ENCODE results near the gene NOM1.

DNA sequence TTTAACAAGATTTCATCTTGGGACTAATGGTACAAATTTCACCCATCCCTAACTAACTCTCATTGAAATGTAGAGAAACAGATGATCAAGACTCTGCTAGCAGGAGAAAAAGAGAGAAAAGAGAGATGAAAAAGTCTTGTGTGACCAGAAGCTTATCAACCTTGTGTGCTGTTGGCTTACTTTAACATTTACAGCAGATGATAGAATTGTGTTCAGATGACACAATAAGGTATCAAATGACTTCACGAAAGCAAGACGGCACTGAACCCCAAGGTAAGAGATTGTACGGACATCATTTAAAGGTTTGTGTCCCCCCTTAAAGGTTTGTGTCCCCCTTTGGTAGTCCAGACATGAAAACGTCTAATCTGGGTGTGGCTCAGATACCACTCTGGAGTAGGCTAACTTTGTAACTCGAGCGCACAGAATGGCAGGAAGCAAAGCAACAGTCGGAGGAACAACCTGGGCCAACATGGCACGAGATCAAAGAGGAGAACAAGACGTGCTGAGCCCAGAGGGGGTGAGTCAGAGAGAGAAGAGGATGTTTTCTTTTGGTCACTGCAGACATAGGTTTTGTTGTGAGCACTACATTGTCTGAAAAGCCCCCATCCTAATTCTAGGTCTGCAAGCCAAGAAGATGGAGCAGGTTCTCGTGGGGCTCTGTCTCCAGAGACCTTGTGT lies 46.1 kb upstream of the NOM1 start:
- TF ChIP-seq, protein P1, sequence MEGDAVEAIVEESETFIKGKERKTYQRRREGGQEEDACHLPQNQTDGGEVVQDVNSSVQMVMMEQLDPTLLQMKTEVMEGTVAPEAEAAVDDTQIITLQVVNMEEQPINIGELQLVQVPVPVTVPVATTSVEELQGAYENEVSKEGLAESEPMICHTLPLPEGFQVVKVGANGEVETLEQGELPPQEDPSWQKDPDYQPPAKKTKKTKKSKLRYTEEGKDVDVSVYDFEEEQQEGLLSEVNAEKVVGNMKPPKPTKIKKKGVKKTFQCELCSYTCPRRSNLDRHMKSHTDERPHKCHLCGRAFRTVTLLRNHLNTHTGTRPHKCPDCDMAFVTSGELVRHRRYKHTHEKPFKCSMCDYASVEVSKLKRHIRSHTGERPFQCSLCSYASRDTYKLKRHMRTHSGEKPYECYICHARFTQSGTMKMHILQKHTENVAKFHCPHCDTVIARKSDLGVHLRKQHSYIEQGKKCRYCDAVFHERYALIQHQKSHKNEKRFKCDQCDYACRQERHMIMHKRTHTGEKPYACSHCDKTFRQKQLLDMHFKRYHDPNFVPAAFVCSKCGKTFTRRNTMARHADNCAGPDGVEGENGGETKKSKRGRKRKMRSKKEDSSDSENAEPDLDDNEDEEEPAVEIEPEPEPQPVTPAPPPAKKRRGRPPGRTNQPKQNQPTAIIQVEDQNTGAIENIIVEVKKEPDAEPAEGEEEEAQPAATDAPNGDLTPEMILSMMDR (IDR thresholded peaks at IDR 0.05) = no peak
- no peak for TF ChIP-seq EZH2 (IDR thresholded peaks at IDR 0.05; ENCODE audit: borderline replicate concordance, insufficient read depth, low read depth, low read length, poor library complexity, severe bottlenecking)

All from B cell (primary cell).